Neural cell (in vitro differentiated cells): ENCODE measurements around the gene PIGC. TPM values are rescaled to one million over a fixed set of nuclear protein-coding genes. Genes with fewer than 3 reads are reported as not detected.

ENCODE experiments used
- H2AFZ ChIP-seq: fragments of 200-600, 300-800 bp; sonication (generic), shearing (Covaris generic); 2 replicates; pipeline ENCODE4 v1.6.0; 2014; ENCODE audit warnings: low read depth, mild to moderate bottlenecking, antibody characterized with exemption, low read length, moderate library complexity
- H3F3A ChIP-seq: fragments of 200-600 bp; shearing (Covaris generic); 2 replicates; pipeline ENCODE4 v1.6.1; 2016; ENCODE audit warnings: mild to moderate bottlenecking, moderate library complexity, mixed read lengths, antibody characterized with exemption, low read length; ENCODE audit not compliant: insufficient read depth, poor library complexity, severe bottlenecking
- H3K27ac ChIP-seq: fragments of 200-600, 300-800 bp; sonication (generic), shearing (Covaris generic); 2 replicates; pipeline ENCODE4 v1.5.1; 2014; ENCODE audit warnings: mild to moderate bottlenecking, low read length, moderate library complexity
- H3K27me3 ChIP-seq: fragments of 300-800, 200-600 bp; sonication (generic), shearing (Covaris generic); 2 replicates; pipeline ENCODE4 v1.6.0; 2014; ENCODE audit warnings: mild to moderate bottlenecking, low read depth, low read length, moderate library complexity; ENCODE audit not compliant: insufficient read depth
- H3K36me3 ChIP-seq: fragments of 300-800, 200-600 bp; sonication (generic), shearing (Covaris generic); 2 replicates; pipeline ENCODE4 v1.5.1; 2014; ENCODE audit warnings: mild to moderate bottlenecking, antibody characterized with exemption, low read length, moderate library complexity; ENCODE audit not compliant: insufficient read depth
- H3K4me2 ChIP-seq: fragments of 300-800, 200-600 bp; sonication (generic), shearing (Covaris generic); 2 replicates; pipeline ENCODE4 v1.6.0; 2014; ENCODE audit warnings: mild to moderate bottlenecking, low read length
- H3K4me3 ChIP-seq: fragments of 300-800, 200-600 bp; sonication (generic), shearing (Covaris generic); 2 replicates; pipeline ENCODE4 v1.5.1; 2014; ENCODE audit warnings: mild to moderate bottlenecking, low read length, moderate library complexity
- H3K79me2 ChIP-seq: fragments of 200-600 bp; shearing (Covaris generic); replicated peaks from 2 replicates; pipeline ENCODE4 v1.6.0; 2014; ENCODE audit warnings: mild to moderate bottlenecking, low read length, moderate library complexity; ENCODE audit not compliant: insufficient read depth
- H3K9ac ChIP-seq: fragments of 300-800, 200-600 bp; sonication (generic), shearing (Covaris generic); 2 replicates; pipeline ENCODE4 v1.6.1; 2016; ENCODE audit warnings: mild to moderate bottlenecking, low read length, mixed read lengths
- H3K9me2 ChIP-seq: fragments of 200-600 bp; shearing (Covaris generic); 2 replicates; pipeline ENCODE4 v1.6.1; 2016; ENCODE audit warnings: mild to moderate bottlenecking, low read length, mixed read lengths; ENCODE audit not compliant: insufficient read depth
- H3K9me3 ChIP-seq: fragments of 200-600, 300-800 bp; sonication (generic), shearing (Covaris generic); 2 replicates; pipeline ENCODE4 v1.6.1; 2016; ENCODE audit warnings: mild to moderate bottlenecking, mixed run types, low read length, moderate library complexity, mixed read lengths
- H4K20me1 ChIP-seq: fragments of 200-600 bp; shearing (Covaris generic); 2 replicates; pipeline ENCODE4 v1.6.1; 2016; ENCODE audit warnings: mild to moderate bottlenecking, mixed run types; ENCODE audit not compliant: insufficient read depth
- EP300 ChIP-seq: fragments of 450-650 bp; conservative IDR thresholded peaks from 2 replicates; pipeline ENCODE4 v1.6.1; 2014; ENCODE audit warnings: antibody characterized with exemption, mild to moderate bottlenecking, moderate library complexity; ENCODE audit not compliant: poor library complexity, severe bottlenecking
- EZH2 ChIP-seq: fragments of 200-600, 300-800 bp; shearing (Covaris generic), sonication (generic); IDR thresholded peaks from 2 replicates; pipeline ENCODE4 v1.6.1; 2014; ENCODE audit warnings: antibody characterized with exemption, low read length, borderline replicate concordance, mild to moderate bottlenecking; ENCODE audit not compliant: insufficient read depth, poor library complexity, severe bottlenecking
- MXI1 ChIP-seq: fragments of 450-650 bp; conservative IDR thresholded peaks from 2 replicates; pipeline ENCODE4 v1.6.1; 2014; ENCODE audit warnings: antibody characterized with exemption, mild to moderate bottlenecking; ENCODE audit not compliant: poor library complexity, severe bottlenecking
- POLR2AphosphoS5 ChIP-seq: IDR thresholded peaks from 2 replicates; pipeline ENCODE4 v1.6.1; 2012
- RAD21 ChIP-seq: fragments of 450-650 bp; conservative IDR thresholded peaks from 2 replicates; pipeline ENCODE4 v1.6.1; 2014; ENCODE audit warnings: antibody characterized with exemption, mild to moderate bottlenecking, moderate library complexity
- REST ChIP-seq: IDR thresholded peaks from 2 replicates; pipeline ENCODE4 v1.6.1; 2012; ENCODE audit warnings: borderline replicate concordance
- SMC3 ChIP-seq: fragments of 450-650 bp; conservative IDR thresholded peaks from 2 replicates; pipeline ENCODE4 v1.6.1; 2014; ENCODE audit warnings: antibody characterized with exemption, mild to moderate bottlenecking, moderate library complexity; ENCODE audit not compliant: poor library complexity
- TAF1 ChIP-seq: IDR thresholded peaks from 2 replicates; pipeline ENCODE4 v1.6.1; 2012; ENCODE audit warnings: low read depth
- polyA plus RNA-seq: library from polyadenylated mRNA; depleted of rRNA; stranded (reverse); fragments of >200 nt; gene quantifications from 2 replicates; pipeline ENCODE4 v1.2.3, GENCODE V29; 2014
- TF ChIP-seq, protein P1 (sequence below): fragments of 450-650 bp; IDR thresholded peaks from 2 replicates; pipeline ENCODE4 v1.5.1; 2014; ENCODE audit warnings: antibody characterized with exemption, mild to moderate bottlenecking, moderate library complexity; ENCODE audit not compliant: poor library complexity, severe bottlenecking

Gene PIGC
- polyA plus RNA-seq, 1 donor from 2014 or later, result 69.3 TPM

GRCh38 chr1:172397633-172398032, 46.2 kb downstream of the PIGC start:
- no peaks in the 10 kb centered on the region for H4K20me1 ChIP-seq
- no peaks in the 10 kb centered on the region for H3K36me3 ChIP-seq
- no peak overlapping the region for H3K4me3 ChIP-seq
- no peaks in the 10 kb centered on the region for H3K79me2 ChIP-seq
- H3K27ac ChIP-seq, result no peak overlapping the region
- no peaks in the 10 kb centered on the region for H3K9me2 ChIP-seq
- no peaks in the 10 kb centered on the region for H3K9me3 ChIP-seq
- H2AFZ ChIP-seq, result no peak overlapping the region
- no peak overlapping the region for H3K4me2 ChIP-seq
- no peaks in the 10 kb centered on the region for H3K27me3 ChIP-seq
- H3F3A ChIP-seq, result no peaks in the 10 kb centered on the region
- H3K9ac ChIP-seq, result no peak overlapping the region
- no peak for TF ChIP-seq SMC3
- no peak for TF ChIP-seq RAD21
- TF ChIP-seq MXI1, result no peak
- no peak for TF ChIP-seq POLR2AphosphoS5
- no peak for TF ChIP-seq EP300
- TF ChIP-seq TAF1, result no peak
- TF ChIP-seq, protein P1, sequence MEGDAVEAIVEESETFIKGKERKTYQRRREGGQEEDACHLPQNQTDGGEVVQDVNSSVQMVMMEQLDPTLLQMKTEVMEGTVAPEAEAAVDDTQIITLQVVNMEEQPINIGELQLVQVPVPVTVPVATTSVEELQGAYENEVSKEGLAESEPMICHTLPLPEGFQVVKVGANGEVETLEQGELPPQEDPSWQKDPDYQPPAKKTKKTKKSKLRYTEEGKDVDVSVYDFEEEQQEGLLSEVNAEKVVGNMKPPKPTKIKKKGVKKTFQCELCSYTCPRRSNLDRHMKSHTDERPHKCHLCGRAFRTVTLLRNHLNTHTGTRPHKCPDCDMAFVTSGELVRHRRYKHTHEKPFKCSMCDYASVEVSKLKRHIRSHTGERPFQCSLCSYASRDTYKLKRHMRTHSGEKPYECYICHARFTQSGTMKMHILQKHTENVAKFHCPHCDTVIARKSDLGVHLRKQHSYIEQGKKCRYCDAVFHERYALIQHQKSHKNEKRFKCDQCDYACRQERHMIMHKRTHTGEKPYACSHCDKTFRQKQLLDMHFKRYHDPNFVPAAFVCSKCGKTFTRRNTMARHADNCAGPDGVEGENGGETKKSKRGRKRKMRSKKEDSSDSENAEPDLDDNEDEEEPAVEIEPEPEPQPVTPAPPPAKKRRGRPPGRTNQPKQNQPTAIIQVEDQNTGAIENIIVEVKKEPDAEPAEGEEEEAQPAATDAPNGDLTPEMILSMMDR, result no peak
- no peak for TF ChIP-seq EZH2
- no peak for TF ChIP-seq REST

DNA sequence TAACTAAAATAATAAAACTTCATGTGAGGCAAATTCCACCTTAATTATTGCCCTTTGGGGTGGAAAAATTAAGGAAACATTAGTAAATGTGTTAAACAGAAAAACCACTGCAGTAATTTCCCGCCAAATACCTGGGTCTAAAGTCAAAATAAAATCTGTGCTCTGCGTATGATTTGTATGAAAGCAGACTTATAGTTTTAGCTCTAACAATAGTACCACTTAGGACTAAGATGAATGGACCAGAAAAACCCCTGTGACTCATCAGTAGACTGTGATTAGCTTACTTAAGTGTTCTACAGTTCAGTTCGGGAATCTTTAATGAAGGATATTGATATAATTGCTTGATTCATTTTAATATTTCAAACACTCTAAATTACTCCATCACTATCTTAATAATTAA, 46.6 kb downstream of the PIGC start:
- no peaks in the 10 kb centered on the region for H3K79me2 ChIP-seq
- no peak for TF ChIP-seq POLR2AphosphoS5
- no peak for TF ChIP-seq MXI1
- TF ChIP-seq TAF1, result no peak
- no peak for TF ChIP-seq RAD21
- TF ChIP-seq EZH2, result no peak
- no peak for TF ChIP-seq REST
- TF ChIP-seq, protein P1, result no peak
- TF ChIP-seq EP300, result no peak
- no peak for TF ChIP-seq SMC3
- H3K27ac ChIP-seq, result no peak overlapping the region
- H3K4me3 ChIP-seq, result no peak overlapping the region
- H3K4me2 ChIP-seq, result no peak overlapping the region
- no peaks in the 10 kb centered on the region for H3K9me3 ChIP-seq
- H2AFZ ChIP-seq, result no peak overlapping the region
- no peaks in the 10 kb centered on the region for H4K20me1 ChIP-seq
- no peak overlapping the region for H3K9ac ChIP-seq
- H3K27me3 ChIP-seq, result no peaks in the 10 kb centered on the region
- H3K9me2 ChIP-seq, result no peaks in the 10 kb centered on the region
- no peaks in the 10 kb centered on the region for H3F3A ChIP-seq
- H3K36me3 ChIP-seq, result no peaks in the 10 kb centered on the region
